Retinal pigment epithelial cell (primary cell): ENCODE measurements around the gene RFTN1.

Experiments used
- DNase-seq: peaks from one replicate; pipeline ENCODE4 v3.0.0-alpha.2; 2010; ENCODE audit warnings: low read depth
- H3K4me3 ChIP-seq: 2 replicates; pipeline ENCODE4 v1.5.1; 2011; ENCODE audit warnings: mild to moderate bottlenecking, low read length, control low read depth, moderate library complexity
- CTCF ChIP-seq: conservative IDR thresholded peaks from 2 replicates; pipeline ENCODE4 v1.5.1; 2011; ENCODE audit warnings: low read depth, low read length, control low read depth, inconsistent platforms

Gene RFTN1

DNA sequence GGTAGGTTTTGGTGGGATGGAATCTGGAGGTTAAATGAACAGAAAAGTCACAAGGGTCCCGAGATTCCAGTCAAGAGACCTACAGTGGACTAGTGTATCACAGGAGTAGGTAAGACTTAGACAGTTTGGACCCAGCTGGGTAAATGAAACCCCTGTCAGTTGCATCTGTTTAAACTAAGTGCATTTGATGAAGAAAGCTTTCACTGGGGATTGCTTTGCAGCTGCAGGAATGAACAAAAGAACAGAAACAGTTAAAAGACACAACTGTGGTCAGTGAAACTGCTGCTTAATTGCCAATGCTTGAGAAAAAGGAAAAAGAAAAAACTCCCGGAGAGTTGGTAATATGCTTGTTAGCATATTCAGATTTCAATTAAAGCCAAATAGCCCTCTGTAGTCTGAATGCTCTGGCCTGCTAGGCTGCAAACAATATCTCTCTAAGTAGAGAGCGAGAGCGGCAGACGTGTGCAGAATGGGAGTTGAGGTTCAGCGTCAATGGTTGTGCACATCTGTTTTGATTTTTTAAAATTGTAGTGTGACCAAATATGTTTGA lies 211.3 kb downstream of the RFTN1 start:
- no peak for DNase-seq
- no peak for TF ChIP-seq CTCF
- no peak overlapping the region for H3K4me3 ChIP-seq

DNA sequence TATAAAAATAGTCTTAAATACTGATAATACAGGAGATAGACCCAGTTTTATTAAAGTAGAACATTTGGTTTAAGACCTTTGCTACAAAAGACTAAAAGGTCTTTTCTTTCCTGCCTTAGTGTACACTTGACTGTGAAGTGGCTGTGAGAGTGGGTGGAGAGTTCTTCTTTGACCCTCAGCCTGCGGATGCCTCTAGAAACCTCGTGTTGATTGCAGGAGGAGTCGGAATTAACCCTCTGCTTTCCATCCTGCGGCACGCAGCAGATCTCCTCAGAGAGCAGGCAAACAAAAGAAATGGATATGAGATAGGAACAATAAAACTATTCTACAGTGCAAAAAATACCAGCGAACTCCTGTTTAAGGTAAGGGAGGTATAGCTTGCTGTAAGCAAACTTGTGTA lies 212.0 kb downstream of the RFTN1 start:
- no peak for DNase-seq
- no peak overlapping the region for H3K4me3 ChIP-seq
- no peak for TF ChIP-seq CTCF

DNA sequence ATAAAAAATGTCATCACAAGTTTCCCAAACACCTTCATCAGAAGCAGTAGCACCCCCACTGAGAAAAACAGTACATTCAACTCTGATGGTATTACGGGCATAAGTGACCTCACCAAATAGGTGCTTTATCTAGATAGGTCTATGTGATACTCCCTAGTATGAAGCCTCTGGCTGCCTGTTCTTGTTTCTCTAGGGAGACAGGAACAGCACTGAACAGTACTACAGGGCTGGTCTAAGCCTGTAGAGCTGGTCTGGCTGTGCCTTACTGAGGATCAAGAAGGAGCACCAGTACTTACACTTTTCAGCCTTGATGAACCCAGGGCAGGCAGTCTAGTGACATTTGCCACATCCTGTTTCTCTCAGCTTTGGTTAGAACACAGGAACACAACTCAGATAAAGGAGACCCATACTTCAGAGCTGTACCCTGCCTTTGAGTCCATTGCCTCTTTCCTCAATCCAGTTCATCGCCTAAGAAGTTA lies 212.6 kb downstream of the RFTN1 start:
- TF ChIP-seq CTCF, result no peak
- no peak for DNase-seq
- H3K4me3 ChIP-seq, result no peak overlapping the region

DNA sequence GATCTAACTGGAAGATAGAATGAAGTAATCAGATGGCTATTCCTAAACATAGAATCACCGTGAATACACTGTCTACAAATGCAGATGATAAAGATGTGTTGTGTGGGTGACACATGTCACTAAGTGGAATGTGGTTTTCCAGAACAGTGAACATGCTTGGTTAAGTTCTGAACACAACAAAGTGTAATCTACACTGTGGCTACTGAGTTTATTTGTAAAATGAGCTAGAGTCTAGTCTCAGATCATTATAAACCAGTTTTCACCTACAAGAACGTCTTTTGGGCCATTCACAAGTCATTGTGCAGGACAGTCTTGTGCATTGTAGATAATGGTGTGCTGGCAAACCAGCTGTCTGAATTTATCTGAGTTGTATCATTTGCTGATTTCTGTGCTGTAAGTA lies 213.2 kb downstream of the RFTN1 start:
- no peak for DNase-seq
- no peak for TF ChIP-seq CTCF
- no peak overlapping the region for H3K4me3 ChIP-seq

DNA sequence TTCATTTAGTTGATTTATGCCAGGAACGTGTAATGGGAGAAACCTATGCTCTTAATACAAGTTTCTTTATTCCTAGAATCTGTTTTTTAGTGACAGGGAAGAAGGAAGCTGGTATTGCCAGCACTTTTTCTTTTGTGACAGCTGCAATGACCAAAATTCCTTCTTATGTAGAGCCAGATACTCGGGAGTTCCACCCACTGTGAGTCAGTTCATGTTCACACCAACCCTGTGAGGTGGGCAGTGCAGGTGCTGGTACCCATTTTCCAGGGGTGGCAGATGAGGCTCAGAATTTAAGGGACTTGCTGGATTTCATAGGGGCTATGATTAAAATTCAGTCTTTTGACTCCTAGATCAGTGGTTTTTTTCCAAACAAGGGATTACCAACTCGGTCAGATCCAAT lies 213.8 kb downstream of the RFTN1 start:
- H3K4me3 ChIP-seq, result no peak overlapping the region
- TF ChIP-seq CTCF, result no peak
- DNase-seq, result no peak

- H3K4me3 ChIP-seq, result no peak overlapping the region
- TF ChIP-seq CTCF, result no peak
- no peak for DNase-seq
These were observed 214.6 kb downstream of the RFTN1 start for GRCh38 chr3:16298891-16299290.

DNA sequence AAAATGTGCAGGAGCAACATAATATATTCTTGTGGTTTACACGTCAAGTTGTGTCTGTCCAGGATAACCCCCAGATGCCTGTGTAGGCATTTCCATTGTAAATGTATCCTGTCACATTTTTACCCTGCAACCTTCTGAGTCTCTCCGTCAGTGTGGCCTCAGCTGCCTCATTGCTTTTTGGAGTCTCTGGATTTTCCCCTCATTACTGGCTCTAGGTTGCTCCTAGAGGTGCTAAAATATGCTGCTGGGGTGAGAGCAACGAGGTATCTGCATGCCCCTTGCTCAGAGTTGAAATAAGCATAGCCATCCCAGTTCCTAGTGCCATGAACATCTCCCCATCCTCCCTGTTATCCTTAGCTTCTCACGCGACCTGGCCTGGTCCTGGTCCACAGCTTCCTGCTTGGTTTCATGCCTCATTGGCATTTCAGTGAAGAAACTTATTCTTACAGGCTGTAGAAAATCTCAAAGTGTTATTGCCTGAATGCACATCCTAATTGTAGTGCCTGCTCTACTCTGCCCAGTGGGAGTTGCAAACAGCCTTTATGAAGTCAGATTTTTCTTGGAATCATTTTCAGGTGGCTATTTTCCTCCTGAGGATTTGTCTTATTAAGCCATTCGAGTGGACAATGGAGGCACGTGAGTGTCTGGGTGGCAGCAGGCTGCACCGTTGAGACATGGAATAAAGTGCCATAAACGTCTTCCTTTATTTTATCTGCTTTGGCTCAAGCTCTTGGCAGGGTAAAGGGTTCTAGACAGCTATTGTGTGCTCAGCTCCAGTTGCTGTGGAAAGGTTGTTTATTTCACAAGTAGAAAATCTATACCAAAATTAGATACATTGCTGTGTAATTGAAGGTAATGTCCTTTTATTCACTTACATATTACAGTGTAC lies 215.3 kb downstream of the RFTN1 start:
- no peak for TF ChIP-seq CTCF
- H3K4me3 ChIP-seq, result no peak overlapping the region
- DNase-seq, result no peak
